Measurements from ENCODE around the gene RNF175.

- TF ChIP-seq, protein P1, sequence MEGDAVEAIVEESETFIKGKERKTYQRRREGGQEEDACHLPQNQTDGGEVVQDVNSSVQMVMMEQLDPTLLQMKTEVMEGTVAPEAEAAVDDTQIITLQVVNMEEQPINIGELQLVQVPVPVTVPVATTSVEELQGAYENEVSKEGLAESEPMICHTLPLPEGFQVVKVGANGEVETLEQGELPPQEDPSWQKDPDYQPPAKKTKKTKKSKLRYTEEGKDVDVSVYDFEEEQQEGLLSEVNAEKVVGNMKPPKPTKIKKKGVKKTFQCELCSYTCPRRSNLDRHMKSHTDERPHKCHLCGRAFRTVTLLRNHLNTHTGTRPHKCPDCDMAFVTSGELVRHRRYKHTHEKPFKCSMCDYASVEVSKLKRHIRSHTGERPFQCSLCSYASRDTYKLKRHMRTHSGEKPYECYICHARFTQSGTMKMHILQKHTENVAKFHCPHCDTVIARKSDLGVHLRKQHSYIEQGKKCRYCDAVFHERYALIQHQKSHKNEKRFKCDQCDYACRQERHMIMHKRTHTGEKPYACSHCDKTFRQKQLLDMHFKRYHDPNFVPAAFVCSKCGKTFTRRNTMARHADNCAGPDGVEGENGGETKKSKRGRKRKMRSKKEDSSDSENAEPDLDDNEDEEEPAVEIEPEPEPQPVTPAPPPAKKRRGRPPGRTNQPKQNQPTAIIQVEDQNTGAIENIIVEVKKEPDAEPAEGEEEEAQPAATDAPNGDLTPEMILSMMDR (IDR thresholded peaks at IDR 0.05) = peak in 2 of 6 experiments; percentile 12 to 18
- no peak for TF ChIP-seq POLR2A (IDR thresholded peaks at IDR 0.05)
- no peak for TF ChIP-seq EP300 (IDR thresholded peaks at IDR 0.05)
- no peak for TF ChIP-seq POLR2AphosphoS5 (IDR thresholded peaks at IDR 0.05)
These were observed 31.2 kb upstream of the RNF175 start for GRCh38 chr4:153790962-153791551.

Measured in upper lobe of left lung (tissue), 4 donors.